Neural cell (in vitro differentiated cells): Measurements from ENCODE around the gene SLC18B1. TPM values are rescaled to one million over a fixed set of nuclear protein-coding genes. Genes with fewer than 3 reads are reported as not detected.

Experiments
- H2AFZ ChIP-seq: fragments of 200-600, 300-800 bp; sonication (generic), shearing (Covaris generic); 2 replicates; pipeline ENCODE4 v1.6.0; 2014; ENCODE audit warnings: low read depth, mild to moderate bottlenecking, antibody characterized with exemption, low read length, moderate library complexity
- H3F3A ChIP-seq: fragments of 200-600 bp; shearing (Covaris generic); 2 replicates; pipeline ENCODE4 v1.6.1; 2016; ENCODE audit warnings: mild to moderate bottlenecking, moderate library complexity, mixed read lengths, antibody characterized with exemption, low read length; ENCODE audit not compliant: insufficient read depth, poor library complexity, severe bottlenecking
- H3K27ac ChIP-seq: fragments of 200-600, 300-800 bp; sonication (generic), shearing (Covaris generic); 2 replicates; pipeline ENCODE4 v1.5.1; 2014; ENCODE audit warnings: mild to moderate bottlenecking, low read length, moderate library complexity
- H3K27me3 ChIP-seq: fragments of 300-800, 200-600 bp; sonication (generic), shearing (Covaris generic); 2 replicates; pipeline ENCODE4 v1.6.0; 2014; ENCODE audit warnings: mild to moderate bottlenecking, low read depth, low read length, moderate library complexity; ENCODE audit not compliant: insufficient read depth
- H3K36me3 ChIP-seq: fragments of 300-800, 200-600 bp; sonication (generic), shearing (Covaris generic); 2 replicates; pipeline ENCODE4 v1.5.1; 2014; ENCODE audit warnings: mild to moderate bottlenecking, antibody characterized with exemption, low read length, moderate library complexity; ENCODE audit not compliant: insufficient read depth
- H3K4me2 ChIP-seq: fragments of 300-800, 200-600 bp; sonication (generic), shearing (Covaris generic); 2 replicates; pipeline ENCODE4 v1.6.0; 2014; ENCODE audit warnings: mild to moderate bottlenecking, low read length
- H3K4me3 ChIP-seq: fragments of 300-800, 200-600 bp; sonication (generic), shearing (Covaris generic); 2 replicates; pipeline ENCODE4 v1.5.1; 2014; ENCODE audit warnings: mild to moderate bottlenecking, low read length, moderate library complexity
- H3K79me2 ChIP-seq: fragments of 200-600 bp; shearing (Covaris generic); replicated peaks from 2 replicates; pipeline ENCODE4 v1.6.0; 2014; ENCODE audit warnings: mild to moderate bottlenecking, low read length, moderate library complexity; ENCODE audit not compliant: insufficient read depth
- H3K9ac ChIP-seq: fragments of 300-800, 200-600 bp; sonication (generic), shearing (Covaris generic); 2 replicates; pipeline ENCODE4 v1.6.1; 2016; ENCODE audit warnings: mild to moderate bottlenecking, low read length, mixed read lengths
- H3K9me2 ChIP-seq: fragments of 200-600 bp; shearing (Covaris generic); 2 replicates; pipeline ENCODE4 v1.6.1; 2016; ENCODE audit warnings: mild to moderate bottlenecking, low read length, mixed read lengths; ENCODE audit not compliant: insufficient read depth
- H3K9me3 ChIP-seq: fragments of 200-600, 300-800 bp; sonication (generic), shearing (Covaris generic); 2 replicates; pipeline ENCODE4 v1.6.1; 2016; ENCODE audit warnings: mild to moderate bottlenecking, mixed run types, low read length, moderate library complexity, mixed read lengths
- H4K20me1 ChIP-seq: fragments of 200-600 bp; shearing (Covaris generic); 2 replicates; pipeline ENCODE4 v1.6.1; 2016; ENCODE audit warnings: mild to moderate bottlenecking, mixed run types; ENCODE audit not compliant: insufficient read depth
- EP300 ChIP-seq: fragments of 450-650 bp; conservative IDR thresholded peaks from 2 replicates; pipeline ENCODE4 v1.6.1; 2014; ENCODE audit warnings: antibody characterized with exemption, mild to moderate bottlenecking, moderate library complexity; ENCODE audit not compliant: poor library complexity, severe bottlenecking
- EZH2 ChIP-seq: fragments of 200-600, 300-800 bp; shearing (Covaris generic), sonication (generic); IDR thresholded peaks from 2 replicates; pipeline ENCODE4 v1.6.1; 2014; ENCODE audit warnings: antibody characterized with exemption, low read length, borderline replicate concordance, mild to moderate bottlenecking; ENCODE audit not compliant: insufficient read depth, poor library complexity, severe bottlenecking
- MXI1 ChIP-seq: fragments of 450-650 bp; conservative IDR thresholded peaks from 2 replicates; pipeline ENCODE4 v1.6.1; 2014; ENCODE audit warnings: antibody characterized with exemption, mild to moderate bottlenecking; ENCODE audit not compliant: poor library complexity, severe bottlenecking
- POLR2AphosphoS5 ChIP-seq: IDR thresholded peaks from 2 replicates; pipeline ENCODE4 v1.6.1; 2012
- RAD21 ChIP-seq: fragments of 450-650 bp; conservative IDR thresholded peaks from 2 replicates; pipeline ENCODE4 v1.6.1; 2014; ENCODE audit warnings: antibody characterized with exemption, mild to moderate bottlenecking, moderate library complexity
- REST ChIP-seq: IDR thresholded peaks from 2 replicates; pipeline ENCODE4 v1.6.1; 2012; ENCODE audit warnings: borderline replicate concordance
- SMC3 ChIP-seq: fragments of 450-650 bp; conservative IDR thresholded peaks from 2 replicates; pipeline ENCODE4 v1.6.1; 2014; ENCODE audit warnings: antibody characterized with exemption, mild to moderate bottlenecking, moderate library complexity; ENCODE audit not compliant: poor library complexity
- TAF1 ChIP-seq: IDR thresholded peaks from 2 replicates; pipeline ENCODE4 v1.6.1; 2012; ENCODE audit warnings: low read depth
- polyA plus RNA-seq: library from polyadenylated mRNA; depleted of rRNA; stranded (reverse); fragments of >200 nt; gene quantifications from 2 replicates; pipeline ENCODE4 v1.2.3, GENCODE V29; 2014
- TF ChIP-seq, protein P1 (sequence below): fragments of 450-650 bp; IDR thresholded peaks from 2 replicates; pipeline ENCODE4 v1.5.1; 2014; ENCODE audit warnings: antibody characterized with exemption, mild to moderate bottlenecking, moderate library complexity; ENCODE audit not compliant: poor library complexity, severe bottlenecking

SLC18B1 gene
- polyA plus RNA-seq, 1 donor from 2014 or later = 9.0 TPM

DNA sequence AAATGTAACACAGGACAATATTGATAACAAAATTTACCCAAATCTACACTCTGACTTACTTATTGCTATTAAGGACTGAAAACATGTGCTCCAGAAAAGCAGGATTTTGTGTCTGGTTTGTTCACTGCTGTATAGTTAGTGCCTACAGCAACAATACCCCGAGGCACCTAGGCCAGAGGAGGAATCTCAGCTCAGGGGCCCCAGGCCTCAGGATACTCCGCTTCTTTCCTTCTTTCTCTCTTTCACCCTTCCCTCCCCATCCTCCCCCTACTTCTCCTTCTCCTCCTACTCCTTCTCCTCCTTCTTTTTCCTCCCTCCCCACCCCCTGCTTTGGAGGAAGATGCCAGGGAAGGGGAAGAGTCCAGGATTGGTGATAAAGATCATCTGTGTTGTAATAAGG lies 39.7 kb downstream of the SLC18B1 start:
- Histone ChIP-seq H3K27ac (no peak overlapping the region), H3F3A (no peaks in the 10 kb centered on the region), H3K9me2 (no peaks in the 10 kb centered on the region), H3K36me3 (no peaks in the 10 kb centered on the region), H4K20me1 (no peaks in the 10 kb centered on the region), H3K9me3 (no peaks in the 10 kb centered on the region), H3K4me3 (no peak overlapping the region), H3K4me2 (no peak overlapping the region), H3K27me3 (no peaks in the 10 kb centered on the region), H3K9ac (no peak overlapping the region), H3K79me2 (no peaks in the 10 kb centered on the region), H2AFZ (no peak overlapping the region)
- TF ChIP-seq, protein P1, sequence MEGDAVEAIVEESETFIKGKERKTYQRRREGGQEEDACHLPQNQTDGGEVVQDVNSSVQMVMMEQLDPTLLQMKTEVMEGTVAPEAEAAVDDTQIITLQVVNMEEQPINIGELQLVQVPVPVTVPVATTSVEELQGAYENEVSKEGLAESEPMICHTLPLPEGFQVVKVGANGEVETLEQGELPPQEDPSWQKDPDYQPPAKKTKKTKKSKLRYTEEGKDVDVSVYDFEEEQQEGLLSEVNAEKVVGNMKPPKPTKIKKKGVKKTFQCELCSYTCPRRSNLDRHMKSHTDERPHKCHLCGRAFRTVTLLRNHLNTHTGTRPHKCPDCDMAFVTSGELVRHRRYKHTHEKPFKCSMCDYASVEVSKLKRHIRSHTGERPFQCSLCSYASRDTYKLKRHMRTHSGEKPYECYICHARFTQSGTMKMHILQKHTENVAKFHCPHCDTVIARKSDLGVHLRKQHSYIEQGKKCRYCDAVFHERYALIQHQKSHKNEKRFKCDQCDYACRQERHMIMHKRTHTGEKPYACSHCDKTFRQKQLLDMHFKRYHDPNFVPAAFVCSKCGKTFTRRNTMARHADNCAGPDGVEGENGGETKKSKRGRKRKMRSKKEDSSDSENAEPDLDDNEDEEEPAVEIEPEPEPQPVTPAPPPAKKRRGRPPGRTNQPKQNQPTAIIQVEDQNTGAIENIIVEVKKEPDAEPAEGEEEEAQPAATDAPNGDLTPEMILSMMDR = no peak
- TF ChIP-seq RAD21 (no peak), EZH2 (no peak), SMC3 (no peak), EP300 (no peak), MXI1 (no peak), POLR2AphosphoS5 (no peak)

- H3K9ac ChIP-seq = no peak overlapping the region
These were observed 46.2 kb downstream of the SLC18B1 start for GRCh38 chr6:132752255-132752654.

More at GRCh38 chr6:132752255-132752654, 46.2 kb downstream of the SLC18B1 start:
- H3K79me2 ChIP-seq = no peaks in the 10 kb centered on the region
- H3K9me2 ChIP-seq = no peaks in the 10 kb centered on the region
- H3K36me3 ChIP-seq = no peaks in the 10 kb centered on the region
- TF ChIP-seq MXI1 = no peak
- TF ChIP-seq POLR2AphosphoS5 = no peak
- TF ChIP-seq REST = no peak
- TF ChIP-seq TAF1 = no peak
- TF ChIP-seq, protein P1 = no peak
- no peak for TF ChIP-seq RAD21
- no peak for TF ChIP-seq EZH2
- no peak for TF ChIP-seq EP300
- TF ChIP-seq SMC3 = no peak
- no peaks in the 10 kb centered on the region for H3K27me3 ChIP-seq
- H3K4me3 ChIP-seq = no peak overlapping the region
- H2AFZ ChIP-seq = no peak overlapping the region
- H3K4me2 ChIP-seq = no peak overlapping the region
- H4K20me1 ChIP-seq = no peaks in the 10 kb centered on the region
- H3K9me3 ChIP-seq = no peaks in the 10 kb centered on the region
- H3F3A ChIP-seq = no peaks in the 10 kb centered on the region
- H3K27ac ChIP-seq = no peak overlapping the region
